Measurements from ENCODE around the gene GYS2.

Gene GYS2

DNA sequence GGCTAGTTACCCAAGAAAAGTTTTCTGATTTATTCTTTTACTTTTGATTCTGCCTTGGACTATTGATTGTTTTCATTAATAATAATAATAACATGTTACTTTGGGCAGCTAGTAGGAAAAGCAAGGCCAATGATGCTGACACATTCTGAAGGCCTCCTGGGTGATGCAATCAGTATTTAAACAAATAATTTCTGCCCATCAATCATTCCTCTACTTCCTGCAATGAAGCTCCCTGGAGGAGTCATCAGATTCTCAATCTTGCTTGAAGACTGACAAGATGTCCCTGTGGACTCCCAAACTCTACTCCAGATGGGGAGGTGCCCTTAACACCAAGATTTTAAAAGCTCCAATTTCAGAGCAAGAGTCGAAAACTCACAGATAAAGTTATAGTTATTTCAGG lies 78.6 kb downstream of the GYS2 start, which contains the start of gene SPX:
Gene SPX (plus strand): TSS at position 244 of the 400 bp plus-strand sequence. CDS start 177 bp downstream, outside the sequence.
- TF ChIP-seq GATA1 (IDR thresholded peaks at IDR 0.05; ENCODE audit: low read depth, low read length) (no peak), POLR2A (IDR thresholded peaks at IDR 0.05; ENCODE audit: low read length) (no peak)
- no peak for DNase-seq

DNA sequence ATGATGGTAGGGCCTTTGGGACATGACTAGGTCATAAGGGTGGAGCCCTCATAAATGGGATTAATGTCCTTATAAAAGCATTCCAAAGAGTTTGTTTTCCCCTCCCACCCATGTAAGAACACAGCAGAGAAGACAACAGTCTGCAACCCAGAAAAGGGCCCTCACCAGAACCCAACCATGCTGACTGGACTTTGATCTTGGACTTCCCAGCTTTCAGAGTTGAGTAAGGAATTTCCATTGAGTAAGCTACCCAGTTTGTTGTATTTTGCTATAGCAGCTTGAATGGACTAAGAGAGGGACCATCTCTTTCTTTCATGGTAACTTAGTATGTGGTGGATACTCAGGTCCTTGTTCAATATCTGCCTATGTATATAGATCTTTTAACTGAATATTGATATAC lies 81.5 kb downstream of the GYS2 start:
- no peak for TF ChIP-seq POLR2A (IDR thresholded peaks at IDR 0.05; ENCODE audit: low read length)
- TF ChIP-seq GATA1 (IDR thresholded peaks at IDR 0.05; ENCODE audit: low read depth, low read length): no peak
- DNase-seq: no peak

DNA sequence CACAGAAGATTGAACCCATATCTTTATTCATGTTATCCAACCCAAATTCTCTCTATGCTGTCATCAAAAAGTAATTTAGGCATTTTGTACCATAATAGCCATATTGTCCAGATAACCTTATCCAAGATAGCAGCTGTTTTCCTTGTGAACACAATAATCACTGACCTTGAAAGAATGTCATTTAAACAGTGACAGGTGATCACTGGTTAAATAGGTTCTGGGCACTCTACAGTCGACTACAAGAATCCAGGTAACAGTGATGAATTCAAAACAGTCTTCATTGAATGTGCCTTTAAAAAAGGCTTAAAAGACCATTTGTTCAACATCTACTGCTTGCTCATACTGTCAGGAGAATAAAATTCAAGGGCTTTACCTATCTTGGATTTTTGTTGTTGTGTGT lies 83.1 kb downstream of the GYS2 start:
- peak in 1 of 2 experiments; percentile 12 for DNase-seq
- TF ChIP-seq GATA1 (IDR thresholded peaks at IDR 0.05; ENCODE audit: low read depth, low read length): no peak
- TF ChIP-seq POLR2A (IDR thresholded peaks at IDR 0.05; ENCODE audit: low read length): no peak

DNA sequence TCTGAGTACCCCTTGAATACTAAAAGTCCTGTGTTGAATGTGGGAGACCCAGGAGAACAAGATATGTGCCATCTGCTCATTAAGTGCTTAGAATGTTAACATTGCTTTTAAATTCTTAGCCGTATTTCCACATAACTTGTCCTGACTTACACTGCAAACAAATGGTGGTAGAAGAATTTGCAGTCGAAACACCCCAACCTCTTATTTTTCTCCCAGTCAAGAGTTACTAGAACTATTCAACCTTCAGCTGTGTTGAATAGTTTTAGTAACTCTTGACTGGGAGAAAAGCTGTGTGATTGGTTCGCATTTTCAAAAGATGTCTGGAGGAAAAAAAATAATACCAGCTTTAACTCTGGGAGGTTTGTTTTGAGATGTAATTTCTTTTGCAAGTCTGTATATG lies 86.2 kb downstream of the GYS2 start:
- TF ChIP-seq POLR2A (IDR thresholded peaks at IDR 0.05; ENCODE audit: low read length) (no peak), GATA1 (IDR thresholded peaks at IDR 0.05; ENCODE audit: low read depth, low read length) (no peak)
- no peak for DNase-seq

DNA sequence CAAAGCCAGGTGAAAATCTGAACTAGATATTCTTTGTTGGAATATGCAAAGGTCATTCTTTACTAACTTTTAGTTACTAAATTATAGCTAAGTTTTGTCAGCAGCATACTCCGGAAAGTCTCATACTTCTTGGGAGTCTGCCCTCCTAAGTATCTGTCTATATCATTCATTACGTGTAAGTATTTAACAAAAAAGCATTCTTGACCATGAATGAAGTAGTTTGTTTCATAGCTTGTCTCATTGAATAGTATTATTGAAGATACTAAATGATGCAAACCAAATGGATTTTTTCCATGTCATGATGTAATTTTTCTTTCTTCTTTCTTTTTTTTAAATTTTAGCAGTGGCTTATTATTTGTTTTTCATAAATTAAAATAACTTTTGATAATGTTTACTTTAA lies 88.4 kb downstream of the GYS2 start:
- no peak for TF ChIP-seq POLR2A (IDR thresholded peaks at IDR 0.05; ENCODE audit: low read length)
- TF ChIP-seq GATA1 (IDR thresholded peaks at IDR 0.05; ENCODE audit: low read depth, low read length): no peak
- no peak for DNase-seq

DNA sequence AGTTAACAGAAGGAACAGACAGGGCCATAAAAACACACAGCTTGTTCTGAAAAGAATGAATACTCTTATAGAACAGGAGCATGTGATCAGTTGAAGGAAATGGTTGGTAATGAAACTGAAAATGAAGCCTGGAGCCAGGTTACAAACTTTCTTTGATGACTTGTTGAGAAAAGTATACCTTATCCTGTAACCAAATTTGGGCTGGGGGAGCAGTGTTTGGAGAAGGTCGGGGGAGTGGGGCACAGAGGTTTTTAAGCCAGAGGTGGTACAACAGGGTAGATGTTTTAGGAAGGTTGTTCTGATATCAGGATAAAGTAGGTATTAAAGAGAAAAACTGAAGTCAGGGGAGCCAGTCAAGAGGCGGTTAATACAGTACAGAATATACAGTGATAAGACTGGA lies 94.9 kb downstream of the GYS2 start:
- no peak for DNase-seq

DNA sequence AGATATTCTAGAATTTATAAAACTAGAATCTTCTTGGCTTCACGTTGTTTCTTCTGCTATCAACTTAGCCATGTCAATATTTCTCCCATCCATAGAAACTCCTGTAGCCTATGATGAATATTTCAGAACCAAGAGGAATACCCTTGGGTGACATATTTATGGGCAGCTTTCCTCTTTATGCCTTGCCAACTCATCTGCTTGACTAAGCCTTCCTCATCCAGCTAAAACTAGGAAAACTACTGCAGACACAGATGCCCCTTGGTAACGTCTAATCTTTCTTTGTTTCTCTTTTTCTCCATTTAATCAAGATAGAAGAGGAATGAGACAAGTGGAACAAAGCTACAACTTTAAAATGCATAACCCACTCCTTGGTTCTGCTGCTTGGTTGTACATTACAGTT lies 96.8 kb downstream of the GYS2 start:
- TF ChIP-seq POLR2A (IDR thresholded peaks at IDR 0.05; ENCODE audit: low read length) (no peak), GATA1 (IDR thresholded peaks at IDR 0.05; ENCODE audit: low read depth, low read length) (no peak)
- no peak for DNase-seq

More for the DNA sequence above, 94.9 kb downstream of the GYS2 start:
- TF ChIP-seq POLR2A (IDR thresholded peaks at IDR 0.05; ENCODE audit: low read length) (no peak), GATA1 (IDR thresholded peaks at IDR 0.05; ENCODE audit: low read depth, low read length) (no peak)

DNA sequence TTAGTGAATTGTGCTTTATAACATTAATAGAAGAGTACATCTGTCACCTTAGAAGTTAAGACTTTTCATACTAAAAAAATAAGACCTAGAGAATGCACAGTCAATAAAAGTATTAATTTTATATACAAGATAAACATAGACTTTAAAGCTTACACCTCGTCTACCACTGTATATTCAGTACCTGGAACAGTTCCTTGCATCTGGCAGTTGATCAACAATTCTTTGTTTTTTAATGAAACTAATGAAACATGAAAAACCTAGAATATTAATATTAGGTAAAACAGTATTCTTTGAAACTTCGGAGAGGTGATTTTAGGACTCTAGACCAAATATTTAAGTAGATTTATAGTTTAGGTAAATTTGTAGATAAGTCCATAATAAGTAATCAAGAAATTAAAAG lies 98.8 kb downstream of the GYS2 start:
- TF ChIP-seq GATA1 (IDR thresholded peaks at IDR 0.05; ENCODE audit: low read depth, low read length) (no peak), POLR2A (IDR thresholded peaks at IDR 0.05; ENCODE audit: low read length) (no peak)

DNA sequence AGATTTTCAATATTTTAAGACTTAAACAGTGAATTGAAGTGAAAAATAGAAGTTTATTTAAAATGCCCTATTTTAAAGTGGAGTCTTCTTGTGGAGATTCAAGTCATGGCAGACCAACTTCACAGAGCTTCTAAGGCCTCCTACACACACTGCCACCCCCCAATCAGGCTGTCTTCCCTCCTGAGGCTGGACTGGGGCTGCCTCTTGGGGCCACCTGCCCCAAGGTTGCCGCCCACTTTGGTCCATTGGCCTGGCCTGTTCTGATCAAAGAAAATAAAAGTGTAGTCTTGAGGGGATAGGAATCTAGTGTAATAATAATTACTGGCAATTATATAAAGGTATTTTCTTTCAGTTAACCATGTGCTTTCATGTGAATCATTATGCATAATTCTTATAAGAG lies 101.8 kb downstream of the GYS2 start:
- TF ChIP-seq GATA1 (IDR thresholded peaks at IDR 0.05; ENCODE audit: low read depth, low read length) (no peak), POLR2A (IDR thresholded peaks at IDR 0.05; ENCODE audit: low read length) (no peak)
- peak in 1 of 2 experiments; percentile 19 for DNase-seq

More for the DNA sequence above, 98.8 kb downstream of the GYS2 start:
- no peak for DNase-seq

DNA sequence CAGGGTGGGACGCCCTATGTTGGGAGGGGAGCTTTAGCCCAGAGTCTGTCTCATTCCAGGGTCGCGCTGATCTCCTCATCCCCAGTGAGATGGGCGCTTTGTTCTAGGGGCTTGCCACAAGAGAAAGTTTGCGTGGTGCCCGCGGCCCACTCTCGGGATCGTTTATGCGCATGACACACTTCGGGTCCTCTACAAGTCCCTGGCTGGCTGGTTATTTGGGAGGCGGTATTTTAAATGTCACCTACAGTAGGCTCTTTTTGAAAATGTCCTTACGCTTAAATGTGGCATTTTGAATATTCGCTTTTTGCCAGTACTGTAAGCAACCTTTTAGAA lies 102.5 kb downstream of the GYS2 start:
- TF ChIP-seq GATA1 (IDR thresholded peaks at IDR 0.05; ENCODE audit: low read depth, low read length) (no peak), POLR2A (IDR thresholded peaks at IDR 0.05; ENCODE audit: low read length) (no peak)
- peak; percentile 66 to 73 for DNase-seq

DNA sequence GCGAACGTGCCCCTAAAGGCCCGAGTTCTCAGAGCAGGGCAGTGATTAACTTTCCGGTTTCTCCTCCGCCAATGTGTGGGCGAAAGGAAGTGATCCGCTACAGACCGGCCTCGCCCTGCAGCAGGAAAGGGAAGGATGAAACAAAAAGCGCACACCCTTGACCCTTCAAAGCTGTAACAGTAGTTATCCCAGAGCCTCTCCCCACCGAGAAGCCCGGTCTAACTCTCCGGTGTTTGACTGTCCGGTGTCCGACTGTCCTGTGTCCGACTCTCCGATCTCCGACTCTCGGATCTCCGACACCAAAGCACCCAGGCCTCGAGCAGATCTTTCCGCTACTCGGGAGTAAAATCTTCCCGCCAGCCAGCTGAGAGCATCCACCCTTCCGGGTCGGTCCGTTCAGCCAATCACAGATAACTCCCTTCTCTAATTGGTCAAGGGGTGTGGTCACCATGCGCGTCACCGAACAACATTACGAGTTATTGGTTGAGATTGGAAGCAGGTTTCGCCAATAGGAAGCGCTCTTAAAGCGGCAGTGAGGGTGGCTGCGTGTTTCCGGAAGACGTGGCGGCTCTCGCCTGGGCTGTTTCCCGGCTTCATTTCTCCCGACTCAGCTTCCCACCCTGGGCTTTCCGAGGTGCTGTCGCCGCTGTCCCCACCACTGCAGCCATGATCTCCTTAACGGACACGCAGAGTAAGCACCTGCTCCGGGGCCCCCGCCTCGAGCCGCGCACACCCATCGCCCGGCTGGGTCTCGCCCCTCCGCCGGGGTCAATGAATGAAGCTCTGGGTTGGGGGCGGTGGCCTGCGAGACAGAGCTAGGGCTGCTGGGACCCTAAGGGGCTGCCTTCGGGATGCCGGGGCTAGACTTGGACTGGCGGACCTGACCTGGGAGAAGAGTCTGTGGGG lies 103.1 kb downstream of the GYS2 start, which contains the start of the genes GOLT1B and RECQL:
Gene GOLT1B (plus strand): TSS at position 532 of the 906 bp plus-strand sequence. CDS start 135 bp downstream, at position 667.
Gene RECQL (minus strand): TSS at position 378 of the 906 bp plus-strand sequence. CDS start 2,065 bp downstream, outside the sequence.
- TF ChIP-seq POLR2A (IDR thresholded peaks at IDR 0.05; ENCODE audit: low read length) (peak; percentile 94), GATA1 (IDR thresholded peaks at IDR 0.05; ENCODE audit: low read depth, low read length) (no peak)
- DNase-seq: peak; percentile 97 to 98

DNA sequence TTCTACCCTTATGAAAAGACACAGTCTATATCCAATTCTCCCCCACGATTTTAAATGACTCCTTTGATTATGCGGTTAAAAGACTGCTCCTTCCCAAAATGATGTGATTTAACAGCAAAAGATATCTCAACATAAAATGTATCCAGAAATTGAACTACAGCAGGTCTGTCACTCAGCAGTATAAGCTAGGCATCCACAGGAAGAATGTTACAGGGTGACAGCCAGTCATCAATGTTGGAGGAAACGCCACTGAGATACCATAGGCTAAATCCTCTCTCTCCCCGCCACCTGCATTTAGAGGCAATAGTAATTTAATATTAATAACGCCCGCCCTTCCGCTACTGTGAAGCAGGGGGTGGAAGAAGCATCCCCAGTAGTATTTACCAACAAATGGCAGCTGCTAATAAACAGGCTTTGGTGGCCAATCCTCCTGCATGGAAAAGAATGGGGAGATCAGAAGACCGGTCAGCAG lies 103.8 kb downstream of the GYS2 start:
- TF ChIP-seq GATA1 (IDR thresholded peaks at IDR 0.05; ENCODE audit: low read depth, low read length): no peak
- TF ChIP-seq POLR2A (IDR thresholded peaks at IDR 0.05; ENCODE audit: low read length): no peak
- no peak for DNase-seq

DNA sequence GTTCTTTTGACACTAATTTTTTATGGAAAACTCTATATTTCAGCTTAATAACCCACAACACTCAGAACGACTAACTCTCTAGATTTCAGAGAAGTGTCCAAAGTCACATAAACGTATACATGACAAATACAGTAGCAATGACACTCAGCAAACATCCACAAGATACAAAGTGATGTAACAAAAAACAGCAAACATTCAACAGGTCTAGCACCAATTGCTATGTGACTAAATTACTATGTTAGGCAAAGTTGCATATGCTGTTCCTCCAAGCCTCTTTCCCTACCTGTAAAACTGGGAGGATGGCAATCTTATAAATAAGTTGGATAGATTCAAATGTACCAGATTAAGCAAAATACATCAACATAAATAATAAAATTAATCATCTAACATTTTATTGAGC lies 104.9 kb downstream of the GYS2 start:
- DNase-seq: no peak
- TF ChIP-seq GATA1 (IDR thresholded peaks at IDR 0.05; ENCODE audit: low read depth, low read length): no peak
- TF ChIP-seq POLR2A (IDR thresholded peaks at IDR 0.05; ENCODE audit: low read length): no peak
